Heart right ventricle (tissue), 16 donors: ENCODE measurements around the gene CR1. TPM values are rescaled to one million over a fixed set of nuclear protein-coding genes. Genes with fewer than 3 reads are reported as not detected.

ENCODE experiments used
- ATAC-seq, 8 donors: fragments of 200-7000 bp; cut with Tn5 transposase; one replicate each; pipeline ENCODE4 v1.9.1; 2020; ENCODE audit warnings: mild to moderate bottlenecking in 8 of 8, moderate library complexity in 8 of 8, moderate number of reproducible peaks in 1 of 8
- DNase-seq, 2 donors: peaks; one replicate each; pipeline ENCODE4 v3.0.0-alpha.2; 2020
- H3K27ac ChIP-seq, 10 donors: fragments of 200-600 bp; sonication (generic) in 2 of 10; one replicate each; pipeline versions ENCODE4 v1.5.0 to v1.8.0; 2020 to 2022; ENCODE audit warnings: mild to moderate bottlenecking in 3 of 10
- H3K27me3 ChIP-seq, 7 donors: fragments of 200-600 bp; one replicate each; pipeline ENCODE4 v1.8.0; 2021 to 2022; ENCODE audit warnings: mild to moderate bottlenecking in 2 of 7
- H3K36me3 ChIP-seq, 9 donors: fragments of 200-600 bp; sonication (generic) in 1 of 9; one replicate each; pipeline versions ENCODE4 v1.5.0 to v1.8.0; 2020 to 2022; ENCODE audit warnings: mild to moderate bottlenecking in 2 of 9
- H3K4me1 ChIP-seq, 9 donors: fragments of 200-600 bp; sonication (generic) in 1 of 9; one replicate each; pipeline versions ENCODE4 v1.5.0 to v1.8.0; 2020 to 2022; ENCODE audit warnings: mild to moderate bottlenecking in 4 of 9
- H3K4me3 ChIP-seq, 10 donors: fragments of 200-600 bp; sonication (generic) in 2 of 10; one replicate each; pipeline versions ENCODE4 v1.5.0 to v1.8.0; 2020 to 2022; ENCODE audit warnings: mild to moderate bottlenecking in 7 of 10, moderate library complexity in 2 of 10
- H3K9me3 ChIP-seq, 11 donors: fragments of 200-600 bp in 10 of 11; sonication (generic) in 2 of 11; one replicate each; pipeline versions ENCODE4 v1.5.0 to v1.8.0; 2013 to 2022; ENCODE audit warnings: mild to moderate bottlenecking in 2 of 11, control low read depth in 1 of 11, moderate library complexity in 1 of 11
- CTCF ChIP-seq, 9 donors: fragments of 200-600 bp; sonication (generic) in 2 of 9; IDR thresholded peaks; one replicate each; pipeline versions ENCODE4 v1.5.0 to v1.8.0; 2021 to 2022; ENCODE audit warnings: antibody characterized with exemption in 9 of 9, mild to moderate bottlenecking in 5 of 9, moderate library complexity in 1 of 9
- WGBS, 2 donors: extraction: QIAGEN DNeasy Blood & Tissue Kit; methylation state at CpG; one replicate each; pipeline ENCODE4 v1.1.7; 2013; ENCODE audit warnings: inconsistent platforms in 1 of 2; 5-methylcytosine and 5-hydroxymethylcytosine counted together
- intact Hi-C, 10 donors: fragments of 100-400 bp; cut with DNase I; formaldehyde crosslinking; loops; one replicate each; pipeline versions ENCODE4 v1.11.1 to v1.14.2; 2022
- polyA plus RNA-seq, 2 donors: library from polyadenylated mRNA; stranded (reverse); fragments of 200-250 nt; gene quantifications; one replicate each; pipeline ENCODE4 v1.2.3, GENCODE V29; 2013
- total RNA-seq, 10 donors: library from RNA; stranded (reverse); fragmentation: NEBNext Ultra II Directional in 3 of 10; extraction: Animal tissue kit (Norgen Biotek cat#: 25700) in 3 of 10; gene quantifications; one replicate each; pipeline versions ENCODE4 v1.2.1 to v1.2.4, GENCODE V29; 2021 to 2023
- donor health status: Arrhythmogenic right ventricular cardiomyopathy.
- donor health status: ischemic (EF 13 %, LVEDD 7.1; RV severe dilation, severe dysfunction).
- donor health status: healthy with polysubstance abuse.
- donor health status: DM: no; HTN: yes; CAD: no.
- donor health status: DM: no; HTN: no; CAD: no.
- donor health status: ischemic (EF 25% LVEDD 6.9; RV normal size, moderate dysfunction).
- donor health status: ischemic (EF 25% LVEDD 5.7; RV mildly dilated, moderate dysfunction).
- donor health status: healthy.
- donor health status: DM: yes; HTN: yes; CAD: no.
- donor health status: Ischemic cardiomyopathy.
- donor health status: ischemic (EF 35%, LVEDD 5.7; RV mildly dilated, moderate dysfunction).
- donor health status: nonischemic (EF 11% LVEDD 7.7; RV severe dilation, severe dysfunction).
- donor health status: DM: yes; HTN: yes; CAD: no.
- donor health status: PGD.
- donor health status: ischemic (EF 29% LVEDD 5.4; RV normal size, mild dysfunction).
- donor health status: nonischemic (EF 23%, LVEDD 6.1; RV moderate dilation, normal function).

CR1 gene
- total and polyA plus RNA-seq, 12 donors = 0.15 to 25.6 (median 1.4) TPM

- H3K9me3 ChIP-seq = no peaks in the 10 kb centered on the region
- TF ChIP-seq CTCF (IDR thresholded peaks at IDR 0.05) = no peak
- no peak for ATAC-seq
- WGBS, 2 donors = 59 to 63% methylated on average over 3 of the region's 3 CpGs
- DNase-seq = no peak
- peaks cover 0 to 95% (median 80%) of the 10 kb centered on the region in 7 donors for H3K27me3 ChIP-seq
- peaks cover 0 to 26% (median 8%) of the 10 kb centered on the region in 9 donors for H3K4me1 ChIP-seq
- no peak overlapping the region for H3K27ac ChIP-seq
- no peak overlapping the region for H3K4me3 ChIP-seq
- H3K36me3 ChIP-seq = no peaks in the 10 kb centered on the region
- intact Hi-C loops = loop anchor here in 1 of 10 donors (5.0 kb wide), 1 partner anchor 413 kb away; the partner anchor contains the start of gene C4BPB
These were observed 4.3 kb downstream of the CR1 start for GRCh38 chr1:207500306-207500705.

DNA sequence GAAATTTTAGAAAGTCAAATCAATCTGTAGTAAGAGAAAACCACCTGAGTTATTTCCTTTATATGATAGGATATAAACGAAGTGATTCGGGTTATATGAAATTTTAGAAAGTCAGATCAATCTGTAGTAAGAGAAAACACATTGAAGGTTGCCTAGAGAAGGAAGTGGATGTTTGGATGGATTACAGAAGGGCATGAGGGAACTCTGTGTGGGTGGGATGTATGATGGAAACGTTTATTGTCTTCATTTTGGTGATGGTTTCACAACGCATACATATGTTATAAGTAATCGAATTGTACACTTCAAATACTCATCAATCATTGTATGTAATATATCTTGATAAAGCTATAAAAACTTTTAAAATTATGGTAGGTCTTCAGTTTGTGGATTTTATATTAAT is 5.1 kb downstream of the CR1 start:
- H3K36me3 ChIP-seq = peaks cover 0 to 1% (median 0%) of the 10 kb centered on the region in 9 donors
- peaks cover 0 to 94% (median 72%) of the 10 kb centered on the region in 7 donors for H3K27me3 ChIP-seq
- H3K4me1 ChIP-seq = peaks cover 0 to 18% (median 4%) of the 10 kb centered on the region in 9 donors
- WGBS, 2 donors = 58 to 67% methylated on average over 5 of the region's 5 CpGs
- H3K9me3 ChIP-seq = no peaks in the 10 kb centered on the region
- TF ChIP-seq CTCF (IDR thresholded peaks at IDR 0.05) = no peak
- DNase-seq = no peak
- intact Hi-C loops = loop anchor here in 1 of 10 donors (5.0 kb wide), 1 partner anchor 414 kb away; the partner anchor contains the start of gene C4BPB
- H3K27ac ChIP-seq = no peak overlapping the region
- ATAC-seq = no peak
- no peak overlapping the region for H3K4me3 ChIP-seq

DNA sequence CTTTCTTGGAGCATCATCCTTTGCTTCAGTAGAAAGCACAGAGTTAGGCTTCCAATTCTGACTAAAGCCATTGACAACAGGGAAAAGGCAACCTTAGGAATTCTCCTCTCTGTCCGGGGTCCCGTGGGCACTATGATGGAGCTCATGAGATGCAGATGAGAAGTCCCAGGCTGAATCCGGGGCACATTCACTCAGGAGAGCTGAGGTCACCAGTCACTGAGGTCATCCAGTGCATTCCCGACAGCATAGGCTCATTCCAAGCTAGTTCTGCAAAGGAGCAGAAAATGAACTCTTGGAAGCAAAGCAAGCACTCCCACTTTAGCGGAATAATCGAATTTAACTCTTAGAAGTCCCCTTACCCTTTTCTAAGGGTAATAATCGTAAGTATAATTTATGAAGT is 6.8 kb downstream of the CR1 start:
- ATAC-seq (no peak), DNase-seq (no peak)
- Histone ChIP-seq H3K27me3 (peaks cover 0 to 89% (median 55%) of the 10 kb centered on the region in 7 donors), H3K4me1 (peaks cover 0 to 16% (median 0%) of the 10 kb centered on the region in 9 donors), H3K4me3 (no peak overlapping the region), H3K36me3 (peaks cover 0 to 18% (median 0%) of the 10 kb centered on the region in 9 donors), H3K9me3 (no peaks in the 10 kb centered on the region), H3K27ac (no peak overlapping the region)
- WGBS, 2 donors = 54 to 57% methylated on average over 7 of the region's 7 CpGs
- TF ChIP-seq CTCF (IDR thresholded peaks at IDR 0.05) = no peak
- intact Hi-C loops = loop anchor here in 1 of 10 donors (5.0 kb wide), 1 partner anchor 415 kb away; the partner anchor contains the start of gene C4BPB

DNA sequence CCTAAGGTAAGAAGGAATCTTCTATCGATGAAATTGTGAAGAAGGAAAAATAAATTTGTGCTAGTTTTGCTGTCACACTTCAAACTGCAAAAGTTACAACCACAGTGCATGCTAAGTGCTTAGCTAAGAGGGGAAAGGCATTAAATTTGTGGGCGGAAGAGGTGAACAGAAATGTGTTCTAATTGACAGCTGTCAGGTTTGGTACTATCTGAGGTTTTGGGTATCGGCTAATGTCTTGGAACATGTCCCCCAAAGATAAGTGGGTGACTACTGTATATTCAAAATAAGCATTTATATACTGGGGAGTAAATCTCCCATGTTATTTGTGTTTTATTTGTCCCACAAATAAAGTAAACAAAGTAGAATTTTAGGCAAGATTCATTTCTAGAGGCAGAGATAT is 8.0 kb downstream of the CR1 start:
- Histone ChIP-seq H3K36me3 (peaks cover 0 to 30% (median 0%) of the 10 kb centered on the region in 9 donors), H3K9me3 (no peaks in the 10 kb centered on the region), H3K4me3 (no peak overlapping the region), H3K4me1 (peaks cover 0 to 9% (median 0%) of the 10 kb centered on the region in 9 donors), H3K27me3 (peaks cover 0 to 80% (median 43%) of the 10 kb centered on the region in 7 donors), H3K27ac (no peak overlapping the region)
- ATAC-seq = no peak
- no peak for DNase-seq
- WGBS, 2 donors = 88 to 90% methylated on average over 3 of the region's 3 CpGs
- TF ChIP-seq CTCF (IDR thresholded peaks at IDR 0.05) = no peak
- intact Hi-C loops = loop anchor here in 1 of 10 donors (5.0 kb wide), 1 partner anchor 417 kb away; the partner anchor contains the start of gene C4BPB
